HG03354 (cell line): ENCODE results near the gene KCNG3.

Experiments
- ATAC-seq: cut with Tn5 transposase; IDR thresholded peaks from one replicate; pipeline ENCODE4 v1.9.1; 2021; ENCODE audit warnings: mild to moderate bottlenecking; ENCODE audit not compliant: unreplicated experiment, poor library complexity, severe bottlenecking

Gene KCNG3

DNA sequence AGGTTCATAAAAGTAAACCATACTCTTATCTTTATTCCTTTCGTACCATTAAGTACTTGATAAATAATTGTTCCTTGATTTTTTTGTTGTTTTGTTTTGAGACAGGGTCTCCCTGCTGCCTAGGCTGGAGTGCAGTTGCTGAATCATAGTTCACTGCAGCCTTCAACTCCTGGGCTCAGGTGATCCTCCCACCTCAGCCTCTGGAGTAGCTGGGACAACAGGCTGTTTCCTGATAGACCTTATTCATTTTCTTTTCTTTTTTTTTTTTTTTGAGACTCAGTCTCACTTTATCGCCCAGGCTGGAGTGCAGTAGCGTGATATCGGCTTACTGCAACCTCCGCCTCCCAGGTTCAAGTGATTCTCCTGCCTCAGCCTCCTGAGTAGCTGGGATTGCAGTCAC, 5.5 kb downstream of the KCNG3 start:
- no peak for ATAC-seq

DNA sequence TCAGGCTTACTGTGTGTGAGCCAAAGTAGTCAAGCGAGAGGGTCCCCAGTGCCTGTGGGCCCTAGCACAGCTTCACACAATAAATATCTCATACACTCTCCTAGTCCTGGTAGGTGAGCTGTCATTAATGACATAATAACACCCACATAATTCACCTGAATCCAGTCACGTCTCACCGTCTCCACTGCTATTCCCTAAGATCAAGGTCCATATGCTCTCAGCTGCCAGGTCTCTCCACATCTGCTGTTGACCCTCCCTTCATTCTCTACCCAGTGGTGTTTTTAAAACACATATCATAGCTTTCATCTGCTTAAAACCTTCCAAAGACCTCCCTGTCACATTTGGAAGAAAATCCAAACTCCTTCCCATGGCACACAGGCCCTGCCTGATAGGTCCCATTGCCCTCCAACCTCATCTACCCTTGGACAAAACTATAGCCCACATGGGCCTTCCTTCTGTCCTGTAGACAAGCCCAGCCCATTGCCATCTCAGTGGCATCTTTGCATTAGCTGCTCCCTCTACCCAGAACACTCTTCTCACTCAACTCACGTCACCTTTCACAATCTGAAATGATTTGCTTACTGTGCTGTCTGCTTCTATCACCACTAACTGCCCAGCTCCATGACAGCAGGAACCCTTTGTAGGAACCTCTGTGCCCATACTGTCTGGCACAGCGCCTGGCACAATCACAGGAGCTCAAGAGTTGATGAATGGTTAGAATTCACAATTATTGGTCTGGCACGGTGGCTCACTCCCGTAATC, 7.5 kb downstream of the KCNG3 start:
- ATAC-seq: no peak

DNA sequence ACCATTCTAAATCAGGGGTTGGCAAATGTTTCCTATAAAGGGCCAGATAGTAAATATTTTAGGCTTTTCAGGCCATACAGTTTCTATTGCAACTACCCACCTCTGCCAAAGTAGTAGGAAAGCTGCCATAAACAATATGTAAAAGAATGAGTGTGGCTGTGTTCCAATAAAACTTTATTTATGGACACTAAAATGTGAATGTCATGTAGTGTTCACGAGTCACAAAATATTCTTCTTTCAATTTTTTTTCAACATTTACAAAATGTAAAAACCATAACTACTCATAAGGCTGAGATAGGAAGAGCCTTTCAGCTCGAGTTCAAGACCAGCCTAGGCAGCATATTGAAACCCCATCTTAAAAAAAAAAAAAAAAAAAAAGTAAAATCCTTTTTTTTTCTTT, 13.4 kb downstream of the KCNG3 start:
- no peak for ATAC-seq

DNA sequence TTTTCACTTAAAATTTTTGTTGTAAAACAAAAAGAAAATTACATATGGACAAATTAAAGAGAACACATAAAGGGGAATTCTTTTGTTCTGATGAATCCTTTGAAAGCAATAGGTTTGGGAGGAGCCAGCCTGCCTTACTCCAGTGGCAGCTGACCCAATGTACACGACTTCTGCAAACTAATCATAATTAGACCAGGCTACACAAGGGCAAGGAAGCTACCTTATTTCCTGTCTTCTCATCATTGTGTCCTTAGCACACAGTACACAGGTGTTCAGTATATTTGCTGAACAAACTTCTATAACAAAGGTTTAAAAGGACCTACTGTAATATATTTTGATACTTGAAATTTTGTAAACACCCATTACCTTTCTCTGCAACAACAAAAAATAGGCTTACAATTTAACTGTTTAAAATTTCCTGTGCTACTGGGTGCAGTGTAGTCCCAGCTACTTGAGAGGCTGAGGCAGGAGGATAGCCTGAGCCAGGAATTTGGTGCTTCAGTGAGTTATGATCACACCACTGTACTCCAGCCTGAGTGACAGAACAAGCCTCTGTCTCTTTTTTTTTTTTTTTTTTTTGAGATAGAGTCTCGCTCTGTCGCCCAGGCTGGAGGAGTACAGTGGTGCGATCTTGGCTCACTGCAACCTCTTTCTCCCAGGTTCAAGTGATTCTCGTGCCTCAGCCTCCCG, 18.9 kb downstream of the KCNG3 start:
- ATAC-seq: no peak

DNA sequence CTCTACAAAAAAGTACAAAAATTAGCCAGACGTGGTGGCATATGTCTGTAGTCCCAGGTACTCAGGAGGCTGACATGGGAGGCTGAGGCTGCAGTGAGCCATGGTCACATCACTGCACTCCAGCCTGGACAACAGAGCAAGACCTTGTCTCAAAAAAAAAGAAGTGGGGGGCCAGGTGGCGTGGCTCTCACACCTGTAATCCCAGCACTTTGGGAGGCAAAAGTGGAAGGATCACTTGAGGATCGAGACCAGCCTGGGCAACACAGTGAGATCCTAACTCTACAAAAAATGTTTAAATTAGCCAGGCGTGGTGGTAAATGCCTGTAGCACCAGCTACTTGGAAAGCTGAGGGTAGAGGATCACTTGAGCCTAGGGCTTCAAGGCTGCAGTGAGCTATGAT, 23.1 kb downstream of the KCNG3 start:
- ATAC-seq: no peak

DNA sequence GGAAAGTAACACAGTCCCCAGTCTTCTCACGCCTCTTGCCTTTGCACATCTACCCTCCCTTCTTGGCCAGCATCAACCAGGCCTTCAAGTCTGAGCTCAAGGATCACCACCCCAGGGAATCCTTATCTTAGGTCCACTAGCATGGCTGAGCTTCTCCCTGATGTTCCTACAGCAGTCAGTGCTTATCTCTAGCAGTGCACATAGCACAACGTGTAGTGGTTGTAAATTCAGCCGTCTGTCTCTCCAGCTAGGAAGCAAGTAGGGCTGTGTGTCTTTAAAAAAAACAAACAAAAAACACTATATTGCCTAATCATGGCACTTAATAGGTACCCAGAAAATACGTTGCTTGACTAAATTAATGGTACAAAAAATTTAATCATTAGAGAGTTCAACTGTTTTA, 29.2 kb downstream of the KCNG3 start:
- ATAC-seq: no peak

DNA sequence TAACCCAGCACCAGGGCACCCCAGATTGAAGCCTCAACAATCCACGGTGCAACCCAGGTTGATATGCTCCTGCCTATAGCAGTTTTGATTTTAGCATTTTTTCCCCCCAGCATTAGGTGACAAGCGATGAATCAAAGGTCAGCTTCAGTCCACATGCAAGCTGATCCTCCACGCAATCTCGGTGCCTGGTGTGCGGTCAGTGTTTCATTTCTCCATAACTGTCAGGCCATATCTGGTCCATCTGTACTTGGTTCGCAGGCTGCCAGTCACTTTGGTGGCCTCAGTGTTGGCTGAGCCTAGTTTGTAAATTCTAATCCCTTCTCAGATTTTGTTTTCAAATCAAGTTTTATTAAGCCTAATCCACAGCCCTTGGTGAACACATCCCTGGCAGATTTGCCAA, 30.2 kb downstream of the KCNG3 start:
- no peak for ATAC-seq

DNA sequence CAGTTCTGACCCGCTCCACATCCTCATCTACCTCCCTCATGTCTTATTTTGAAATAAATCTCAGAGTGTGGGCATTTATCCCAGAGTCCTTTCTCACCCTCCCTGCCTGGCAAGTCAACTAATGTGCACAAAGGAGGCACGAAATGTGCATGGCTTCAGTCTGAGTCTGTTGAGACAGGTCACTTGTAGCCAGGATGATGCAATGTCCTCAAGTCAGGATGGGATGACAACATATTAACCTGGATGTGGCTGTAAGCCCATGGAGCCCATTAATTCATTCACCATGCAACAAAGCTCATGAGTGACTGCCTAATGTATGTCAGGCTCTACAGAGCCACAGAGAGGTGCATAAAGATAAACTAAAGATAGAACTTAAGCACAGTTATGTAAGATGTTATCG, 34.5 kb downstream of the KCNG3 start:
- ATAC-seq: no peak

DNA sequence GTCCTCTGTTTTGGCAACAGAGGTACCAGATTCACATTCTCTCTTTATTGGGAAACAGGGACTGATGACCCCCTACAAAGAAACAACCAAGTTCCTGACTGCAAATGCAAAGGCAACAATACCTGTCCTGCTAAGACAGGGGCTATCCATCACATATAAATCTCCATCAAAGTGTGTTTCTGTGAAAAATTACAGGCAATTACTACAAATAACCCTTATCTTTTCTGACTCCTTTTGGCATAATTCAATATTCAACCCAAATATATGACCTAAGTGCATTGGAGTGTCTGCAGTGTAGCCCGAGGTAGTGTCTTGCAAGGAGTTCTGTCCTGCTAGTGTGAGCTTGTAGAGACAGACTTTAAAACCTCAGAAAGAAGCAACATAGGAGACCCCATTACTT, 35.4 kb downstream of the KCNG3 start:
- ATAC-seq: no peak

DNA sequence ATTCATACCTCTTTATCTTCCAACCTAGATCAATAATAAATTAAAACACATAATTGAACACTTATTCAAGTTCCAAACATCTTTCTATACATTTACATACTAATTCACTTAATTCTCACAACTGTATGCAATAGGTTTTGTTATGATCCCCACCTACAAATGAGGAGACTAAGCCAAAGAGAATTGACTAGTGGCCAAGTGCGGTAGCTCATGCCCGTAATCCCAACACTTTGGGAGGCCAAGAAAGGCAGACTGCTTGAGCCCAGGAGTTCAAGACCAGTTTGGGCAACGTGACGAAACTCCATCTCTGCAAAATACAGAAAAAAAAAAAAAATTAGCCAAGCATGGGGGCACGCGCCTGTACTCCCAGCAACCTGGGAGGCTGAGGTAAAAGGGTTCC, 36.8 kb downstream of the KCNG3 start:
- ATAC-seq: no peak

DNA sequence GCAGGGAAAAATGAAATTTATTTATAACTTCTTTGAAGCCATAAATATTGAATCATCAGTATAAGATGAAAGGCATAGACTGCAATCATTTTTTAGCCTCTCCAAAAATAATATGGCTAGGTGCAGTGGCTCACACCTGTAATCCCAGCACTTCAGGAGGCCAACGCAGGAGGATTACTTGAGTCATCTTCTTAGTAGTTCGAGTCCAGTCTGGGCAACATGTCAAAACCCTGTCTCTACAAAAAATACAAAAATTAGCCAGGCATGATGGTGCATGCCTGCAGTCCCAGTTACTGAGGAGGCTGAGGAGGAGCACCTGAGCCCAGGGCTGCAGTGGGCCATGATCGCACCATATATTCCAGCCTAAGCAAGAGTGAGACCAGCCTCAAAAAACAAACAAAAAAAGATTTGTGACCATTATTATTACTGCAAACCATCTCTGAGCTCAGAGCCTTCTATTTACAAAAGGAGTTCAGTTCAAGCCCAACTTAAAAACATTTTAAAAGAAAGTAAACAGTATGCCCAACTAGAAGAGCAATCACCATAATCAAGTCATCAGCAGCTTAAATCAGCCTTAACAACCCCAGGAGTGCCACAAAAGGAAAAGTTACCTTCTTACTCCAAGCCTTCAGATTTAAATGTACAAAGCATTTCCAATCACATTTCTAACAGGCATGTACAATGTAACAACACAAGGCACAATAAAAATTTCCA, 37.5 kb downstream of the KCNG3 start:
- no peak for ATAC-seq

DNA sequence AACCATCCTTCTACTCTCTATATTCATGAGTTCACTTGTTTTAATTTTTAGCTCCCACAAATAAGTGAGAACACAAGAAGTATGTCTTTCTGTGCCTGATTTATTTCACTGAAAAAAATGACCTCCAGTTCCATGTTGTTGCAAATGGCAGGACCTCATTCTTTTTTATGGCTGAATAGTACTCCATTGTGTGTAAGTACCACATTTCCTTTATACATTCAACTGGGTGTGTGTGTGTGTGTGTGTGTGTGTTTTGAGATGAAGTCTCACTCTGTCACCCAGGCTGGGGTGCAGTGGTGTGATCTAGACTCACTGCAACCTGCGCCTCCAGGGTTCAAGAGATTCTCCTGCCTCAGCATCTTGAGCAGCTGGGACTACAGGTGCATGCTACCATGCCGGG, 41.2 kb downstream of the KCNG3 start:
- no peak for ATAC-seq

DNA sequence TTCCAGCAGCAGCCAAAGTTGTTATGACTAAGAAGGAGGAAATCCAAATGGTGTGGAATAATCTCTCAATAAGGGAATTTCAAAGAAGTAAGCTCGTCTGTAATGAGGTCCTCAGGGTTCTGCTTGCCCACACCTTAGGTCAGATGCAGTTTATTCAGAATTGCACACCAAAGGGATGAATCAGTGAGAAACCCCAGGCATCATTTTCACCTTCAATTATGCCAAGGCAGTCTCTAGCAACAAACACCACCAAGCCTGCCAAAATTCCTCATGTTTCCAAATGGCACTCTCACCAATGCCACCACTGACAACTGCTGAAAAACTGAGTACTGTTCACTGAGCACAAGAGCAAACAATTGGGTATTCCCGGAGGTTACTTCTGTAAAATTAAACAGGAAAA, 43.6 kb downstream of the KCNG3 start:
- ATAC-seq: no peak

DNA sequence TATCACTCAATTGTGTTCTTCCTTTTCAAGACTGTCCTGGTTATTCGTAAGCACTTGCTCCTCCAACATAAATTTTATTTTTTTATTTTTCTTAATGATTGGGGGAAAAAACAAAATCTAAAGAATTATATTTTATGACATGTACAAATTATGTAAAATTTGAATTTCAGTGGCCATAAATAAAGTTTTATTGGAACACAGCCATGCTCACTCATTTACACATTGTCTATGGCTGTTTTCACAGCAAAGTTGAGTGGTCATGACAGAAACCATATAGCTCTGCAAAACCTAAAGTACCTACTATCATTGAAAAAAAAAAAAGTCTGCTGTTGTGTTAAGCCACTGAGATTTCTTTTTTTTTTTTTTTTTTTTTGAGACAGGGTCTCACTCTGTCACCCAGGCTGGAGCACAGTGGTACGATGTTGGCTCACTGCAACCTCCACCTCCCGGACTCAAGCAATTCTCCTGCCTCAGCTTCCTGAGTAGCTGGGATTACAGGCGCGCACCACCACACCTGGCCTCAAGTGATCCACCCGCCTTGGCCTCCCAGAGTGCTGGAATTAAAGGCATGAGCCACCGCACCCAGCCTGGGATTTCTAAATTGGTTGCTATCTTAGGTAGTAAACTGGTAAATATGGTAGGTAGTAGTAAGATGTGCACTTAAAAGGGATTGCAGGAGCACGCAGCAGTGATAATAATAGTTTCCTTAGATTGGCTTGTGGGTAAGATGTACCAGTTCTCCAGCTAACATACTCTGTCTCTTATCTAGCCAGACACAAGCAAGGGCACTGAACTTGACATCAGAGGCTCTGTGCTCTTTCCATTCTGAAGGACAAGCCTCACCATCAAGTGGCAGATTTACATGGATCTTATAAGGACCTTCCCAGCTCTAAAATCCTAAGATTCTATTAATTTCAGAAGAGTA, 44.4 kb downstream of the KCNG3 start:
- no peak for ATAC-seq

DNA sequence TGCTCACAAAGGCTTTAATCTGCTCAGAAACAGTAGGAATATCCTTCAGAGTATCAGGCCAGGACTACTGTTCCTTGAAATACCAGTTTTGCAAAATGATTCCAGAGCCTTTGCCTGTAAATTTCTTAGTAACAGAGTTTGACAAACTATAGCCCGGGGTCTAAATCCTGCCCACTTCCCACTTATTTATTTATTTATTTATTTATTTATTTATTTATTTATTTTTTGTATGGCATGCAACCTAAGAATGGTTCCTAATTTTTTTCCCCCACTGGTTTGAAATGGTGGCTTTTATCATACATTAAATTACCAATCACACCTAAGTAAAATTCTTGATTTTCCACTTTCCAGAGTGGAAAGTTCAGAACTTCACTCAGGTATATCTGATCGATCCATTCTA, 45.6 kb downstream of the KCNG3 start:
- no peak for ATAC-seq

DNA sequence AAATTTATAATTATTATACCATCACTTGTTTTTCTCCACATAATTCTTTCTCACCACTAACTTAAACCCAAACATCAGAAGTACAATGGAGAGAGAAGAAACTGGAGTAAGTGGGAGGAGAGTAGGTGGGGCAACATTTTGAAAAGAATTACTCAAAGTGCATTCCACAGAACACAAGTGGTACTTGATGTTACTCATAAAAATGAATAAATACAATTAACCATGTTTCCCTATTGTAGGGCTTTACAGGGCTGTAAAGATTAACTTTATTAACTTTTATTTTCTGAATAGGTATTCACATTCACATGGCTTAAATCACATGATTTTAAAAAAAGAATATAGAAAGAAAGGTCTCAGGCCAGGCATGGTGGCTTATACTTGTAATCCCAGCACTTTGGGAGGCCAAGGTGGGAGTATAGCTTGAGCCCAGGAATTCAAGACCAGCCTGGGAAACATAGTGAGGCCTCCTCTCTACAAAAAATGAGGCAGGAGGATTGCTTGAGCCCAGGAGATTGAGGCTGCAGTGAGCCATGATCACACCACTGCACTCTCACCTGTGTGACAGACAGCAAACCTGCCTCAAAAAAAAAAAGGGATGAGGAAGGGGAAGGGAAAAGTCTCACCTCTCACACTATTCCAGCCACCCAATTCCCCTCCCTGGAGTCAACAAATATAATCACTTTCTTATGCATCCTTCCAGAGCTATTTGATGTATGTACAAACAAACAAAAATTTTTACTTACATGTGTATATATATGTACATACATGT, 47.1 kb downstream of the KCNG3 start:
- no peak for ATAC-seq

DNA sequence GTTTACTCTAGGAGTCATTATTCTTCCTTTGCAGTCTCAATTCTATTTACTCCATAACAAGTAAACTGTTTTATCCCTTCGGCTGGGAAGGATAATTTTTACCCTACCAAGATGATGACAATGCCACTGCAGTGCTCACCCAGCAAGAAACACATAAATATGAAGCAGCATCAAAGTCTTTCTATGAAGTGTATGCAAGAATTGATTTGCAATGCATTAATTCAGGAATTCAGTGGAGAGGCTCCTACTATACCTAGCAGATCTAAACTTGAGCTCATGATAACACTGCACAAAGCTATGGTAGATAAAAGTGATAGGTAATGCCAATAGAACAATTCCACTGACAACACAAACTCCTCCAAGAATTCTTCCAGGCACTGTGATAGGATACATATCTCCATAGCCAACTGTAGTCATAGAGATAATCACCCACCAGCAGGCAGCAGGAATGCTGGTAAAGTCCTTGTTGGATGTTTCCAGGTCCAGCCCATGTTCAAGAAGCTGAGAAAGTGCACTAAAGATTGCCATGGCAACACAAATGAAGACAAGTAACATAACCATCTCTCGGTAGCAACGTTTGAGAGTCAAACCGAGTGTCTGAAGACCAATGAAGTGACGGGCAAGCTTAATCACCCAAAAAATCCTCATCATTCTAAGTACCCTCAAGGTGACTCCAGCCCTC, 49.9 kb downstream of the KCNG3 start:
- no peak for ATAC-seq

DNA sequence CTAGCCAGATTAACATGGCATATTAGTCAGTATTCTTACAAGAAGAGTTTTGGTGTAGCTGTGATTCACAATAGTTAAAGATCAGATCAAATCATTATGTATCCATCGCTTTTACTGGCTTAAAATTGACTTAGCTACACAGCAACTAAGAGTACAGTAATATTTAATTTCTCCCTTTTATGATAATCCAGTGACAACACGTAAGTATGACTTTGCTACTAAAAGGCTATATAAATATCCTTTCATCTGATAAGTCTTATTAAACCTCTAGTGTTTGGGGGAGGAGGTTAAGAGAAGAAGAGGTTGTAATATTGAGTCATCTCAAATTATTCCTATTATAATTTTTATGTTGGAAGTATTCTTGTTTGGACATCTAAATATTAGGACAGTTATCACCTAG, 51.0 kb downstream of the KCNG3 start:
- no peak for ATAC-seq

DNA sequence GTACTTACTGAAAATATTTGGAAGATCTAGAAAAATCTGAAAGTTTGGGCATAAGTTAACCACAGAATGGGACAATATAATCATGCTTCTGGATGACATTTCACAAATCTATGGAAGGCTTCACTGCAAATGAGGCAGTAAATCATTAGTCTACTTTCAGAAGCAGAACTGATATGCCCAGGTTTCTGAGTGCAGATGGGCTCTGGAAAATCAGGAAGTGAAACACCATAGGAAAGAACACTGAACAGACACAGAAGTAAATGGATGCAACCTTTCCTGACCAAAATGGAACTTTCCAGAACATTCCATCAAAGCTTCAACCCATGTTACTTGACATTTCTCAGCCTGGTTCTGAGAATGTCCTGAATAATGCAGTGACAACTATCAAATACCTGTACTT, 55.1 kb downstream of the KCNG3 start:
- ATAC-seq: no peak
